ENCODE measurements around the gene PRKRA. TPM values are rescaled to one million over a fixed set of nuclear protein-coding genes. Genes with fewer than 3 reads are reported as not detected.

PRKRA gene
- polyA plus RNA-seq, 1 donor from 2014 or later, result 91.8 TPM

- no peaks in the 10 kb centered on the region for H4K20me1 ChIP-seq (ENCODE audit: insufficient read depth)
- no peaks in the 10 kb centered on the region for H3K9me2 ChIP-seq (ENCODE audit: insufficient read depth, low read length)
- H3K9ac ChIP-seq (ENCODE audit: low read length), result no peak overlapping the region
- no peaks in the 10 kb centered on the region for H3K9me3 ChIP-seq (ENCODE audit: low read length)
- no peak for TF ChIP-seq POLR2AphosphoS5 (IDR thresholded peaks at IDR 0.05)
- no peak for TF ChIP-seq RAD21 (conservative IDR thresholded peaks at IDR 0.05)
- no peak for TF ChIP-seq CTCF (IDR thresholded peaks at IDR 0.05; ENCODE audit: poor library complexity, severe bottlenecking)
- TF ChIP-seq REST (IDR thresholded peaks at IDR 0.05; ENCODE audit: borderline replicate concordance), result no peak
- no peak for TF ChIP-seq SMC3 (conservative IDR thresholded peaks at IDR 0.05; ENCODE audit: poor library complexity)
- no peak for TF ChIP-seq EZH2 (IDR thresholded peaks at IDR 0.05; ENCODE audit: borderline replicate concordance, insufficient read depth, low read length, poor library complexity, severe bottlenecking)
- no peak for TF ChIP-seq EP300 (conservative IDR thresholded peaks at IDR 0.05; ENCODE audit: poor library complexity, severe bottlenecking)
- no peak for TF ChIP-seq MXI1 (conservative IDR thresholded peaks at IDR 0.05; ENCODE audit: poor library complexity, severe bottlenecking)
- TF ChIP-seq TAF1 (IDR thresholded peaks at IDR 0.05; ENCODE audit: low read depth), result no peak
- H3K27ac ChIP-seq (ENCODE audit: low read length), result no peak overlapping the region
- H3K27me3 ChIP-seq (ENCODE audit: insufficient read depth, low read depth, low read length), result no peaks in the 10 kb centered on the region
- H3K4me3 ChIP-seq (ENCODE audit: low read length), result no peak overlapping the region
- no peaks in the 10 kb centered on the region for H3F3A ChIP-seq (ENCODE audit: insufficient read depth, low read length, poor library complexity, severe bottlenecking)
- H3K79me2 ChIP-seq (replicated peaks; ENCODE audit: insufficient read depth, low read length), result no peaks in the 10 kb centered on the region
- H3K36me3 ChIP-seq (ENCODE audit: insufficient read depth, low read length), result no peaks in the 10 kb centered on the region
- H2AFZ ChIP-seq (ENCODE audit: low read depth, low read length), result no peak overlapping the region
- no peak overlapping the region for H3K4me2 ChIP-seq (ENCODE audit: low read length)
These were observed 54.9 kb downstream of the PRKRA start for GRCh38 chr2:178395941-178396570.

GRCh38 chr2:178395295-178395694, 55.7 kb downstream of the PRKRA start:
- Histone ChIP-seq H3K79me2 (replicated peaks; ENCODE audit: insufficient read depth, low read length) (no peaks in the 10 kb centered on the region), H2AFZ (ENCODE audit: low read depth, low read length) (no peak overlapping the region), H4K20me1 (ENCODE audit: insufficient read depth) (no peaks in the 10 kb centered on the region), H3K9me2 (ENCODE audit: insufficient read depth, low read length) (no peaks in the 10 kb centered on the region), H3K4me3 (ENCODE audit: low read length) (no peak overlapping the region), H3K9me3 (ENCODE audit: low read length) (no peaks in the 10 kb centered on the region), H3K4me2 (ENCODE audit: low read length) (no peak overlapping the region), H3K27ac (ENCODE audit: low read length) (no peak overlapping the region), H3K27me3 (ENCODE audit: insufficient read depth, low read depth, low read length) (no peaks in the 10 kb centered on the region), H3K9ac (ENCODE audit: low read length) (no peak overlapping the region), H3K36me3 (ENCODE audit: insufficient read depth, low read length) (no peaks in the 10 kb centered on the region), H3F3A (ENCODE audit: insufficient read depth, low read length, poor library complexity, severe bottlenecking) (no peaks in the 10 kb centered on the region)
- TF ChIP-seq REST (IDR thresholded peaks at IDR 0.05; ENCODE audit: borderline replicate concordance), result no peak
- TF ChIP-seq CTCF (IDR thresholded peaks at IDR 0.05; ENCODE audit: poor library complexity, severe bottlenecking), result no peak
- no peak for TF ChIP-seq TAF1 (IDR thresholded peaks at IDR 0.05; ENCODE audit: low read depth)
- TF ChIP-seq EZH2 (IDR thresholded peaks at IDR 0.05; ENCODE audit: borderline replicate concordance, insufficient read depth, low read length, poor library complexity, severe bottlenecking), result no peak
- no peak for TF ChIP-seq SMC3 (conservative IDR thresholded peaks at IDR 0.05; ENCODE audit: poor library complexity)
- TF ChIP-seq RAD21 (conservative IDR thresholded peaks at IDR 0.05), result no peak
- TF ChIP-seq EP300 (conservative IDR thresholded peaks at IDR 0.05; ENCODE audit: poor library complexity, severe bottlenecking), result no peak
- TF ChIP-seq POLR2AphosphoS5 (IDR thresholded peaks at IDR 0.05), result no peak
- no peak for TF ChIP-seq MXI1 (conservative IDR thresholded peaks at IDR 0.05; ENCODE audit: poor library complexity, severe bottlenecking)
